HG03469 (cell line): ENCODE data around the gene ITGB8.

ENCODE experiments used
- ATAC-seq: cut with Tn5 transposase; IDR thresholded peaks from one replicate; pipeline ENCODE4 v1.9.1; 2021; ENCODE audit warnings: mild to moderate bottlenecking, moderate library complexity, moderate number of reproducible peaks; ENCODE audit not compliant: unreplicated experiment

The ITGB8 gene

GRCh38 chr7:20307119-20307518, 23.6 kb upstream of the ITGB8 start:
- ATAC-seq = peak; percentile 70

GRCh38 chr7:20307901-20308300, 22.8 kb upstream of the ITGB8 start:
- no peak for ATAC-seq

GRCh38 chr7:20310301-20310700, 20.4 kb upstream of the ITGB8 start:
- no peak for ATAC-seq

GRCh38 chr7:20310963-20311742, 19.5 kb upstream of the ITGB8 start:
- peak; percentile 30 for ATAC-seq

GRCh38 chr7:20311743-20312042, 19.0 kb upstream of the ITGB8 start:
- ATAC-seq = no peak

- ATAC-seq = no peak
Measured at GRCh38 chr7:20312562-20312961, 18.1 kb upstream of the ITGB8 start.

GRCh38 chr7:20313626-20314025, 17.1 kb upstream of the ITGB8 start:
- ATAC-seq = no peak

GRCh38 chr7:20314198-20314597, 16.5 kb upstream of the ITGB8 start:
- no peak for ATAC-seq

GRCh38 chr7:20316706-20317105, 14.0 kb upstream of the ITGB8 start:
- ATAC-seq = no peak

- ATAC-seq = no peak
Measured at GRCh38 chr7:20317413-20317812, 13.3 kb upstream of the ITGB8 start.

- ATAC-seq = no peak
Measured at GRCh38 chr7:20318933-20319332, 11.8 kb upstream of the ITGB8 start.

GRCh38 chr7:20320322-20320721, 10.4 kb upstream of the ITGB8 start:
- ATAC-seq = no peak

GRCh38 chr7:20320786-20321185, 9.9 kb upstream of the ITGB8 start:
- no peak for ATAC-seq

- ATAC-seq = no peak
Measured at GRCh38 chr7:20323595-20323994, 7.1 kb upstream of the ITGB8 start.

- no peak for ATAC-seq
Measured at GRCh38 chr7:20326342-20326741, 4.4 kb upstream of the ITGB8 start.

GRCh38 chr7:20327055-20327454, 3.6 kb upstream of the ITGB8 start:
- no peak for ATAC-seq

GRCh38 chr7:20328027-20328426, 2.7 kb upstream of the ITGB8 start:
- ATAC-seq = no peak

GRCh38 chr7:20328692-20329091, 2.0 kb upstream of the ITGB8 start:
- no peak for ATAC-seq

GRCh38 chr7:20329389-20330238, 1.1 kb upstream of the ITGB8 start:
- peak; percentile 36 for ATAC-seq

- ATAC-seq = peak; percentile 15
Measured at GRCh38 chr7:20330928-20331909, 519 bp downstream of the ITGB8 start.
